Neural crest cell (in vitro differentiated cells): ENCODE results near the gene KCND1. TPM values are rescaled to one million over a fixed set of nuclear protein-coding genes. Genes with fewer than 3 reads are reported as not detected.

ENCODE experiments used
- DNase-seq: peaks from one replicate; pipeline ENCODE4 v3.0.0; 2021; ENCODE audit warnings: low read depth, mixed read lengths, low spot score
- H3K27ac Mint-ChIP-seq: one replicate; pipeline ENCODE4 v1.8.0; 2021; ENCODE audit warnings: mild to moderate bottlenecking, mixed read lengths; ENCODE audit not compliant: unreplicated experiment
- H3K27me3 Mint-ChIP-seq: 2 replicates; pipeline ENCODE4 v1.8.0; 2021; ENCODE audit warnings: low read depth, mild to moderate bottlenecking, mixed read lengths
- H3K36me3 Mint-ChIP-seq: 2 replicates; pipeline ENCODE4 v1.8.0; 2021; ENCODE audit warnings: low read depth, mild to moderate bottlenecking, mixed read lengths
- H3K4me1 Mint-ChIP-seq: 2 replicates; pipeline ENCODE4 v1.8.0; 2021; ENCODE audit warnings: mixed read lengths
- H3K4me3 Mint-ChIP-seq: one replicate; pipeline ENCODE4 v1.8.0; 2021; ENCODE audit warnings: mild to moderate bottlenecking, mixed read lengths
- H3K9me3 Mint-ChIP-seq: 2 replicates; pipeline ENCODE4 v1.8.0; 2021; ENCODE audit warnings: mixed read lengths
- CTCF ChIP-seq: fragments of 200-600 bp; sonication (generic); conservative IDR thresholded peaks from 2 replicates; pipeline ENCODE4 v1.5.0; 2021; ENCODE audit warnings: antibody characterized with exemption, mild to moderate bottlenecking
- long read RNA-seq: library from polyadenylated mRNA; unstranded; transcript quantifications from one replicate; pipeline ENCODE4 v2.0.0, GENCODE V29; 2020
- total RNA-seq: library from RNA; stranded (reverse); gene quantifications from 2 replicates; pipeline ENCODE4 v1.2.1, GENCODE V29; 2021

The KCND1 gene
- 1.2 TPM in 2 replicates for total RNA-seq
- long read RNA-seq, result 0 reads

- Mint-ChIP-seq H3K9me3 (peaks cover 8% of the 10 kb centered on the region), H3K4me3 (peak within 1 kb of the TSS; percentile 39), H3K36me3 (peaks cover 16% of the 10 kb centered on the region), H3K4me1 (peaks cover 9% of the 10 kb centered on the region), H3K27me3 (peaks cover 10% of the 10 kb centered on the region), H3K27ac (no peak within 1 kb of the TSS)
- no peak for DNase-seq
- no peak for TF ChIP-seq CTCF
Observed at GRCh38 chrX:48971249-48972219, at the start of gene KCND1. TSS of gene KCND1 (minus strand) at chrX:48971844. CDS start at chrX:48970271, 1,573 bp downstream.

GRCh38 chrX:49019599-49020249 is 48.1 kb upstream of the KCND1 start:
- H3K27me3 Mint-ChIP-seq, result no peaks in the 10 kb centered on the region
- no peak for TF ChIP-seq CTCF
- DNase-seq, result no peak

GRCh38 chrX:49019050-49019449 is 47.4 kb upstream of the KCND1 start:
- Mint-ChIP-seq H3K4me1 (no peaks in the 10 kb centered on the region), H3K27ac (no peak overlapping the region), H3K4me3 (no peak overlapping the region), H3K27me3 (no peaks in the 10 kb centered on the region), H3K36me3 (no peaks in the 10 kb centered on the region), H3K9me3 (no peaks in the 10 kb centered on the region)
- no peak for DNase-seq
- no peak for TF ChIP-seq CTCF

More at GRCh38 chrX:49019599-49020249, 48.1 kb upstream of the KCND1 start:
- H3K27ac Mint-ChIP-seq, result no peak overlapping the region
- peaks cover 5% of the 10 kb centered on the region for H3K36me3 Mint-ChIP-seq
- H3K4me3 Mint-ChIP-seq, result no peak overlapping the region
- H3K9me3 Mint-ChIP-seq, result no peaks in the 10 kb centered on the region
- no peaks in the 10 kb centered on the region for H3K4me1 Mint-ChIP-seq

- Mint-ChIP-seq H3K27ac (no peak overlapping the region), H3K36me3 (peaks cover under 1% of the 10 kb centered on the region), H3K9me3 (peaks cover 5% of the 10 kb centered on the region), H3K27me3 (no peaks in the 10 kb centered on the region), H3K4me1 (peaks cover 20% of the 10 kb centered on the region), H3K4me3 (peak overlapping the region; percentile 82)
- no peak for TF ChIP-seq CTCF
- DNase-seq, result no peak
Observed at GRCh38 chrX:49003696-49004095, 32.1 kb upstream of the KCND1 start.

GRCh38 chrX:49002091-49002935 is 30.7 kb upstream of the KCND1 start, which contains the start of gene GRIPAP1:
TSS of gene GRIPAP1 (minus strand) at chrX:49002264. CDS start at chrX:49002229, 35 bp downstream.
- no peaks in the 10 kb centered on the region for H3K27me3 Mint-ChIP-seq
- peak within 1 kb of the TSS; percentile 99 for H3K27ac Mint-ChIP-seq
- H3K9me3 Mint-ChIP-seq, result peaks cover 5% of the 10 kb centered on the region
- TF ChIP-seq CTCF, result no peak
- peak; percentile 52 for DNase-seq
- H3K36me3 Mint-ChIP-seq, result peaks cover 10% of the 10 kb centered on the region
- peaks cover 23% of the 10 kb centered on the region for H3K4me1 Mint-ChIP-seq
- peak within 1 kb of the TSS; percentile 99 for H3K4me3 Mint-ChIP-seq
